GM12878 (cell line): ENCODE measurements around the gene MGAT3. TPM values are rescaled to one million over a fixed set of nuclear protein-coding genes. Genes with fewer than 3 reads are reported as not detected.

Experiments used
- ASH2L ChIP-seq: fragments of 300-600, 200-600 bp; sonication (generic); IDR thresholded peaks from 2 replicates; pipeline ENCODE4 v1.6.1; 2017; ENCODE audit warnings: low read depth, mild to moderate bottlenecking, borderline replicate concordance
- EED ChIP-seq: sonication (generic); IDR thresholded peaks from 2 replicates; pipeline ENCODE4 v1.6.1; 2016; ENCODE audit warnings: antibody characterized with exemption, low read depth
- FOS ChIP-seq: IDR thresholded peaks from 3 replicates; pipeline ENCODE4 v1.6.1; 2011; ENCODE audit warnings: borderline replicate concordance; ENCODE audit not compliant: insufficient read length; ENCODE audit errors: extremely low read depth
- HDAC2 ChIP-seq: fragments of 200-600 bp; sonication (generic); IDR thresholded peaks from 2 replicates; pipeline ENCODE4 v1.6.1; 2017
- MXI1 ChIP-seq: fragments of 150-350 bp; IDR thresholded peaks from 2 replicates; pipeline ENCODE4 v1.6.1; 2011; ENCODE audit warnings: low read depth, mild to moderate bottlenecking, inconsistent platforms, low read length, improper control_type of control experiment
- NFXL1 ChIP-seq: fragments of 450-650 bp; IDR thresholded peaks from 2 replicates; pipeline ENCODE4 v1.6.1; 2017; ENCODE audit warnings: antibody characterized with exemption, mild to moderate bottlenecking, borderline replicate concordance
- RBBP5 ChIP-seq: fragments of 200-600 bp; sonication (generic); conservative IDR thresholded peaks from 2 replicates; pipeline ENCODE4 v1.6.1; 2016
- RUNX3 ChIP-seq: IDR thresholded peaks from 2 replicates; pipeline ENCODE4 v1.6.1; 2012; ENCODE audit warnings: low read length, inconsistent platforms
- SP1 ChIP-seq: IDR thresholded peaks from one replicate; pipeline ENCODE4 v1.6.1; 2011; ENCODE audit warnings: low read depth, low read length
- polyA plus RNA-seq, 11 experiments: library from polyadenylated mRNA; depleted of rRNA in 4 of 11; unstranded in 6 of 11; stranded (reverse) in 5 of 11; fragments of >200 nt; fragmentation: Nextera tagmentation in 4 of 11; fragmentation: Illumina TruSeq in 1 of 11; extraction: Ambion mirVana in 4 of 11; extraction: Trizol in 1 of 11; gene quantifications; 1 replicate in 1 of 11; 2 replicates in 10 of 11; pipeline versions ENCODE4 v1.2.1 to v1.2.3, GENCODE V29; 2011 to 2016; ENCODE audit warnings: inconsistent platforms in 2 of 11, missing spikeins in 2 of 11, low read depth in 1 of 11
- total RNA-seq, 4 experiments: library from RNA; depleted of rRNA in 3 of 4; stranded (reverse); fragments of >200 nt in 3 of 4; fragmentation: Illumina TruSeq in 1 of 4; extraction: Trizol in 1 of 4; gene quantifications; 2 replicates each; pipeline versions ENCODE4 v1.2.1 to v1.2.3, GENCODE V29; 2013 to 2021
- TF ChIP-seq, protein P1 (sequence below): fragments of 450-650 bp; IDR thresholded peaks from 2 replicates; pipeline ENCODE4 v1.6.1; 2016; ENCODE audit warnings: mild to moderate bottlenecking, moderate library complexity, borderline replicate concordance
- TF ChIP-seq, protein P2 (sequence below): IDR thresholded peaks from 2 replicates; pipeline ENCODE4 v1.6.1; 2012; ENCODE audit warnings: low read depth, low read length, improper control_type of control experiment
- TF ChIP-seq, protein P3 (sequence below): IDR thresholded peaks from 2 replicates; pipeline ENCODE4 v1.6.1; 2012; ENCODE audit warnings: improper control_type of control experiment, low read depth, low read length; ENCODE audit not compliant: insufficient replicate concordance
- TF ChIP-seq, protein P4 (sequence below): IDR thresholded peaks from 2 replicates; pipeline ENCODE4 v1.6.1; 2012; ENCODE audit warnings: low read depth, low read length, improper control_type of control experiment
- TF ChIP-seq, protein P5 (sequence below): IDR thresholded peaks from 2 replicates; pipeline ENCODE4 v1.6.1; 2011; ENCODE audit warnings: mild to moderate bottlenecking, low read depth, low read length, moderate library complexity; ENCODE audit not compliant: insufficient replicate concordance
- TF ChIP-seq, protein P6 (sequence below): IDR thresholded peaks from 2 replicates; pipeline ENCODE4 v1.6.1; 2012; ENCODE audit warnings: low read length, inconsistent platforms

The MGAT3 gene
- total and polyA plus RNA-seq, 10 of the 15 experiments (the other 5 are each of a cell fraction or from before 2014, with no cell fraction given), result 0.32 to 40.2 (median 11.9) TPM

DNA sequence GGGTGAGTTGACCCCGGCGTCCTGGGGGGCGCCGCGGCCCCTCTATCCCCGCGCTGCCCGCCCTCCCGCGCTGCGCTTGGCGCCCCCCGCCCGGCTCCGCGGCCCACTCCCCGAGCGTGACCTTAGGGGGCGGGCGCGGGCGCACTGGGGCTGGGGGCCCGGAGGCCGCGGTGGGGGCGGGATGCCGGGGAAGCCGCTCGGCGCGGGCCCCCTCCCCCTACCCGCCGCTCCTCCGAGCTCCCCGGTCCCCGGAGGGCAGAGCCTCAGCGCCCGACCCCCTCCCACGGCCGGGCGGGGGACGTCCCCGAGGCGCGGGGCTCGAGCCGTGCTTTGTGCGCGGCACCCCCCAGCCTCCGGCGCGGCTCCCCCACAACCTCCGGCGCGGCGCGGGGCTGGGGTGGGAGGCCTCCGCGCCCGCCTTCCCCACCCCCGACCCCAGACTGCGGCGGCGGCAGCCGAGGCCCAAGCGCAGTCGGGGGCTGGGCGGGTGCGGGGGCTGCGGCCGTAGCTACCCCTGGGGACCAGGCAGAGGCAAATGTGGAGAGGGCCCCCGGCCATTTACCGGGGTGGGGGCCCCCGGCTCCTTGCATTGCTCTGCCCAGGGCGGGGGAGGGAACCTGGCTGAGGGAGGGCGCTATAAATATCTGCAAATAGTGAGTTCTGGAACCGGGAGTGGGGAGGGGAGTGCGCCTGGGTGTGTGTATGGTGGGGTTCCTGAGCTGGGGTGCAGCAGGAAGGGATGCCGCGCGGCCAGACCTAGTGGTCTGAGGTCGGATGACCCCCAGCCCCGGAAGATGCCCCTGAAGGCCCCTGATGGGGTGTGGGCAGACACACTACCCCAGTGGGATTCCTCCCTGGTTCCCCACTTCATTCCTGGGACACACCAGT lies 988 bp downstream of the MGAT3 start (continued):
- TF ChIP-seq EED (0 out of 2 replicates have a peak, but pooled peaks have one; percentile 37), SP1 (no peak), FOS (no peak), RBBP5 (no peak), MXI1 (no peak), NFXL1 (no peak), HDAC2 (no peak), RUNX3 (no peak; the same call in 1 of the 2 replicates), ASH2L (no peak)
- TF ChIP-seq, protein P1, sequence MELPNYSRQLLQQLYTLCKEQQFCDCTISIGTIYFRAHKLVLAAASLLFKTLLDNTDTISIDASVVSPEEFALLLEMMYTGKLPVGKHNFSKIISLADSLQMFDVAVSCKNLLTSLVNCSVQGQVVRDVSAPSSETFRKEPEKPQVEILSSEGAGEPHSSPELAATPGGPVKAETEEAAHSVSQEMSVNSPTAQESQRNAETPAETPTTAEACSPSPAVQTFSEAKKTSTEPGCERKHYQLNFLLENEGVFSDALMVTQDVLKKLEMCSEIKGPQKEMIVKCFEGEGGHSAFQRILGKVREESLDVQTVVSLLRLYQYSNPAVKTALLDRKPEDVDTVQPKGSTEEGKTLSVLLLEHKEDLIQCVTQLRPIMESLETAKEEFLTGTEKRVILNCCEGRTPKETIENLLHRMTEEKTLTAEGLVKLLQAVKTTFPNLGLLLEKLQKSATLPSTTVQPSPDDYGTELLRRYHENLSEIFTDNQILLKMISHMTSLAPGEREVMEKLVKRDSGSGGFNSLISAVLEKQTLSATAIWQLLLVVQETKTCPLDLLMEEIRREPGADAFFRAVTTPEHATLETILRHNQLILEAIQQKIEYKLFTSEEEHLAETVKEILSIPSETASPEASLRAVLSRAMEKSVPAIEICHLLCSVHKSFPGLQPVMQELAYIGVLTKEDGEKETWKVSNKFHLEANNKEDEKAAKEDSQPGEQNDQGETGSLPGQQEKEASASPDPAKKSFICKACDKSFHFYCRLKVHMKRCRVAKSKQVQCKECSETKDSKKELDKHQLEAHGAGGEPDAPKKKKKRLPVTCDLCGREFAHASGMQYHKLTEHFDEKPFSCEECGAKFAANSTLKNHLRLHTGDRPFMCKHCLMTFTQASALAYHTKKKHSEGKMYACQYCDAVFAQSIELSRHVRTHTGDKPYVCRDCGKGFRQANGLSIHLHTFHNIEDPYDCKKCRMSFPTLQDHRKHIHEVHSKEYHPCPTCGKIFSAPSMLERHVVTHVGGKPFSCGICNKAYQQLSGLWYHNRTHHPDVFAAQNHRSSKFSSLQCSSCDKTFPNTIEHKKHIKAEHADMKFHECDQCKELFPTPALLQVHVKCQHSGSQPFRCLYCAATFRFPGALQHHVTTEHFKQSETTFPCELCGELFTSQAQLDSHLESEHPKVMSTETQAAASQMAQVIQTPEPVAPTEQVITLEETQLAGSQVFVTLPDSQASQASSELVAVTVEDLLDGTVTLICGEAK, result no peak
- TF ChIP-seq, protein P2, sequence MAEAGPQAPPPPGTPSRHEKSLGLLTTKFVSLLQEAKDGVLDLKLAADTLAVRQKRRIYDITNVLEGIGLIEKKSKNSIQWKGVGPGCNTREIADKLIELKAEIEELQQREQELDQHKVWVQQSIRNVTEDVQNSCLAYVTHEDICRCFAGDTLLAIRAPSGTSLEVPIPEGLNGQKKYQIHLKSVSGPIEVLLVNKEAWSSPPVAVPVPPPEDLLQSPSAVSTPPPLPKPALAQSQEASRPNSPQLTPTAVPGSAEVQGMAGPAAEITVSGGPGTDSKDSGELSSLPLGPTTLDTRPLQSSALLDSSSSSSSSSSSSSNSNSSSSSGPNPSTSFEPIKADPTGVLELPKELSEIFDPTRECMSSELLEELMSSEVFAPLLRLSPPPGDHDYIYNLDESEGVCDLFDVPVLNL, result no peak
- TF ChIP-seq, protein P3, sequence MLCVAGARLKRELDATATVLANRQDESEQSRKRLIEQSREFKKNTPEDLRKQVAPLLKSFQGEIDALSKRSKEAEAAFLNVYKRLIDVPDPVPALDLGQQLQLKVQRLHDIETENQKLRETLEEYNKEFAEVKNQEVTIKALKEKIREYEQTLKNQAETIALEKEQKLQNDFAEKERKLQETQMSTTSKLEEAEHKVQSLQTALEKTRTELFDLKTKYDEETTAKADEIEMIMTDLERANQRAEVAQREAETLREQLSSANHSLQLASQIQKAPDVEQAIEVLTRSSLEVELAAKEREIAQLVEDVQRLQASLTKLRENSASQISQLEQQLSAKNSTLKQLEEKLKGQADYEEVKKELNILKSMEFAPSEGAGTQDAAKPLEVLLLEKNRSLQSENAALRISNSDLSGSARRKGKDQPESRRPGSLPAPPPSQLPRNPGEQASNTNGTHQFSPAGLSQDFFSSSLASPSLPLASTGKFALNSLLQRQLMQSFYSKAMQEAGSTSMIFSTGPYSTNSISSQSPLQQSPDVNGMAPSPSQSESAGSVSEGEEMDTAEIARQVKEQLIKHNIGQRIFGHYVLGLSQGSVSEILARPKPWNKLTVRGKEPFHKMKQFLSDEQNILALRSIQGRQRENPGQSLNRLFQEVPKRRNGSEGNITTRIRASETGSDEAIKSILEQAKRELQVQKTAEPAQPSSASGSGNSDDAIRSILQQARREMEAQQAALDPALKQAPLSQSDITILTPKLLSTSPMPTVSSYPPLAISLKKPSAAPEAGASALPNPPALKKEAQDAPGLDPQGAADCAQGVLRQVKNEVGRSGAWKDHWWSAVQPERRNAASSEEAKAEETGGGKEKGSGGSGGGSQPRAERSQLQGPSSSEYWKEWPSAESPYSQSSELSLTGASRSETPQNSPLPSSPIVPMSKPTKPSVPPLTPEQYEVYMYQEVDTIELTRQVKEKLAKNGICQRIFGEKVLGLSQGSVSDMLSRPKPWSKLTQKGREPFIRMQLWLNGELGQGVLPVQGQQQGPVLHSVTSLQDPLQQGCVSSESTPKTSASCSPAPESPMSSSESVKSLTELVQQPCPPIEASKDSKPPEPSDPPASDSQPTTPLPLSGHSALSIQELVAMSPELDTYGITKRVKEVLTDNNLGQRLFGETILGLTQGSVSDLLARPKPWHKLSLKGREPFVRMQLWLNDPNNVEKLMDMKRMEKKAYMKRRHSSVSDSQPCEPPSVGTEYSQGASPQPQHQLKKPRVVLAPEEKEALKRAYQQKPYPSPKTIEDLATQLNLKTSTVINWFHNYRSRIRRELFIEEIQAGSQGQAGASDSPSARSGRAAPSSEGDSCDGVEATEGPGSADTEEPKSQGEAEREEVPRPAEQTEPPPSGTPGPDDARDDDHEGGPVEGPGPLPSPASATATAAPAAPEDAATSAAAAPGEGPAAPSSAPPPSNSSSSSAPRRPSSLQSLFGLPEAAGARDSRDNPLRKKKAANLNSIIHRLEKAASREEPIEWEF, result no peak
- TF ChIP-seq, protein P4, sequence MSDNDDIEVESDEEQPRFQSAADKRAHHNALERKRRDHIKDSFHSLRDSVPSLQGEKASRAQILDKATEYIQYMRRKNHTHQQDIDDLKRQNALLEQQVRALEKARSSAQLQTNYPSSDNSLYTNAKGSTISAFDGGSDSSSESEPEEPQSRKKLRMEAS, result no peak
- TF ChIP-seq, protein P5, sequence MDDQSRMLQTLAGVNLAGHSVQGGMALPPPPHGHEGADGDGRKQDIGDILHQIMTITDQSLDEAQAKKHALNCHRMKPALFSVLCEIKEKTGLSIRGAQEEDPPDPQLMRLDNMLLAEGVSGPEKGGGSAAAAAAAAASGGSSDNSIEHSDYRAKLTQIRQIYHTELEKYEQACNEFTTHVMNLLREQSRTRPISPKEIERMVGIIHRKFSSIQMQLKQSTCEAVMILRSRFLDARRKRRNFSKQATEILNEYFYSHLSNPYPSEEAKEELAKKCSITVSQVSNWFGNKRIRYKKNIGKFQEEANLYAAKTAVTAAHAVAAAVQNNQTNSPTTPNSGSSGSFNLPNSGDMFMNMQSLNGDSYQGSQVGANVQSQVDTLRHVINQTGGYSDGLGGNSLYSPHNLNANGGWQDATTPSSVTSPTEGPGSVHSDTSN, result no peak
- TF ChIP-seq, protein P6, sequence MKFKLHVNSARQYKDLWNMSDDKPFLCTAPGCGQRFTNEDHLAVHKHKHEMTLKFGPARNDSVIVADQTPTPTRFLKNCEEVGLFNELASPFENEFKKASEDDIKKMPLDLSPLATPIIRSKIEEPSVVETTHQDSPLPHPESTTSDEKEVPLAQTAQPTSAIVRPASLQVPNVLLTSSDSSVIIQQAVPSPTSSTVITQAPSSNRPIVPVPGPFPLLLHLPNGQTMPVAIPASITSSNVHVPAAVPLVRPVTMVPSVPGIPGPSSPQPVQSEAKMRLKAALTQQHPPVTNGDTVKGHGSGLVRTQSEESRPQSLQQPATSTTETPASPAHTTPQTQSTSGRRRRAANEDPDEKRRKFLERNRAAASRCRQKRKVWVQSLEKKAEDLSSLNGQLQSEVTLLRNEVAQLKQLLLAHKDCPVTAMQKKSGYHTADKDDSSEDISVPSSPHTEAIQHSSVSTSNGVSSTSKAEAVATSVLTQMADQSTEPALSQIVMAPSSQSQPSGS, result no peak
